GM18858 (cell line): ENCODE results near the gene ZNF841.
"Not testable (repeated sequence)": the region's sequence is repeated elsewhere in the genome, so short reads cannot be mapped to it uniquely, and the experiment has no call there.

ENCODE experiments used
- ATAC-seq: cut with Tn5 transposase; IDR thresholded peaks from one replicate; pipeline ENCODE4 v1.9.1; 2021; ENCODE audit not compliant: unreplicated experiment

Gene ZNF841

DNA sequence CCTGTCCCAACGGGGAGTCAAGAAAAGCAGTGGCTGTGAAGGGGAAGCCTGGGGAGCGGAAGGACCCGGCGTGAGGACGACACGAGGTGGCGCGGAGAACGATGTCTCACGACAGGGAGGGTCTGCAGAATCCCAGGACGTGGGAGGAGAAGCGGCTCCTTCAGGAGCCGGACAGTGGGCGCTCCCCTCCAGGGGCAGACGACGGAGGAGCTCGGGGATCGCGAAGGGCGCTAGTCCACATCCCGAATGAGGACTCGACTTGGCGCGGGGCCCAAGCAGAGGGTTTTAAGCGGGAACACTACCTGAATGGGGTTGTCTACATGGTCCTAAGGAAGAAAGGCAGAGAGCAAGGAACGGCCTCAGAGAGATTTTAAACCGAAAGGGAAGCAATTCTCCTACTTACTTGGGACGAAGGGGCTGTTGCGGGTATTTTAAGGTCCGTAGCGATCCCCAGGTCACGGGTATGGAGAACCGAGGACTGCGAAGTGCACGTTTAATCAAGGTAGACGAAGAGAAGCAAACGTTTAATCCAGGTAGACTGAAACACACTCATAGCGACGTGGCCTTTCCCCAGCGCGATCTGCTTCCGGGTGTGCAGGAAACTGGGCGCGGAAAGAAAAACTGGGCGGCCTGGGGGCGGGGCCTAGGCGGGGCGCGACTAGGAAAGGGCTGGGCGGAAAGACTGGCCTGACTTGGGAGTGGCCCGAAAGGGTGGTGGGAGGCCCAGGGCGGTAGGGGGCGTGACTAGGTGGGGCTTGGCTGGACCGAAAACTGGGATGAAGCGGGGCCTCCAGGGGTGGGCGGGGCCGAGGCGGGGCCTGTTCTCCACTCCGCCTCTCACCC is at the start of gene ZNF841:
ZNF841 (minus strand) TSS at position 594 of the 843 bp plus-strand sequence. CDS start 10,964 bp downstream, outside the sequence.
- no peak for ATAC-seq

DNA sequence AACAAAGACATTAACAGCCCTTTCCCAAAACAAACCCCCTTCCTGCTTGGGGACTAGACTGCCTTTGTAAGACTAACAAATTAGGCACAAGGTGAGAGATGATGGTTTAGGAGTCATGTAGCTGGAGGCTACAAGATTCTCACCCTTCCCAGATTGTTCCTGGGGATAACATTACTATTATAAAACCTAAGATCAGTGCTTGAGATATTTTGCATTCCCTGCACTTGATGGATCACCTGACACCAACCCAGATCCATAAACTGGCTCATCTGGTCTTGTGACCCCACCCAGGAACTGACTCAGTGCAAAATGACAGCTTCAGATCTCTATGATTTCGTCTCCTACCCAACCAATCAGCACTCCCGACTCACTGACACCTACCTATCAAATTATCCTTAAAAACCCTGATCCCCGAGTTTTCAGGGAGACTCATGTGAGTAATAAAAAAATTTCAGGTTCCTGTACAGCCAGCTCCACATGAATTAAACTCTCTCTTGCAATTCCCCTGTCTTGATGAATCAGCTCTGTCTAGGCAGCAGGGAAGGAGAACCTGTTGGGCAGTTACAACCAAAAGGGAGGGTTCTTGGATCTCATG is 46.5 kb upstream of the ZNF841 start:
- ATAC-seq = no peak

DNA sequence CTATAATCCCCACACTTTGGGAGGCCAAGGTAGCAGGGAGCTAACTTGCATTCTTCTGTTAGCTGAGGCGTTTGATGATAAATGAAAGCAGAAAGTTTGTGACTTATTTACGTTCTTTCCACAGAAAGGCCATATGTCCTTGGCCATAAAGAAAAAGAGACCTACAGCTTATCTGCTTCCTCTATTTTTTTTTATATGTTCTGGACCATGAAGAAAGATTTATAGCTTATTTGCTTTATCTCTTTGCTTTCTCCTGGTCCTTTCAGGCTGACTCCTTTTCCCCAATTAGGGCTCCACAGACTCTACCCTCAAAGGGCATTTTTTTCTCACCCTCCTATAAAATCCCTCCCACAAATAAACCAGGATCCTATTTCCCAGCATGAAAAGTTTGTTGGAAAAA is 45.6 kb upstream of the ZNF841 start:
- ATAC-seq = no peak

DNA sequence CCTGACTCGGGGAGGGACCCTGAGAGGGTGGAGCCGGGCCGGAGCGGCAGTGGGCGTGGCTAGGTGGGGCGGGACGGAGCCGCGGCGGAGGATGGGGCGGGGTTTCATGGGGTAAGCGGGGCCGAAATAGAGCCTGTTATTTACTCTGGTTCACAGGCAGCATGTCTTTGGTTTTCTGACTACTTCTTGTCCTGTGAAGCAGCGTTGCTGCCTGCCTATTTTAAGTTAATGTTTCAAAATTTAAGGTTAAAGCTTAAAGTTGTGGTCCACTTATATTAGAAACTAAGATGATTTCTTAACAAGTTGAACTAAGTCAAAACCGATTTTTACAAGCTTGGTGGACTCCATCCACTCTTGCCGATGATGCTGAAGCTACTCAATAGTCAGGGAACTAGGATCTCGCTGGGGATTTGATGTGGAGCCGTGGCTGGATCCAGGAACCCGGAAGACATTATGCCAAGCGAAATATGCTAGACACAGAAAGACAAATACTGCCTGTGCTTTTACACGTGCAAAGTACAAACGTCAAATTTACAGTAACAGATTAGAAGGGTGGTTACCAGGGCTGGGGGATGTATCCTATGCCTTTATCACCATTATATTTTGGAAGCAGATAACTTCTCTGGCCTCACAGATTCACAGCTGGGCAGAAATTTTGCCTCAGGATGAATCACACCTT is 44.6 kb upstream of the ZNF841 start:
- ATAC-seq = peak; percentile 55

DNA sequence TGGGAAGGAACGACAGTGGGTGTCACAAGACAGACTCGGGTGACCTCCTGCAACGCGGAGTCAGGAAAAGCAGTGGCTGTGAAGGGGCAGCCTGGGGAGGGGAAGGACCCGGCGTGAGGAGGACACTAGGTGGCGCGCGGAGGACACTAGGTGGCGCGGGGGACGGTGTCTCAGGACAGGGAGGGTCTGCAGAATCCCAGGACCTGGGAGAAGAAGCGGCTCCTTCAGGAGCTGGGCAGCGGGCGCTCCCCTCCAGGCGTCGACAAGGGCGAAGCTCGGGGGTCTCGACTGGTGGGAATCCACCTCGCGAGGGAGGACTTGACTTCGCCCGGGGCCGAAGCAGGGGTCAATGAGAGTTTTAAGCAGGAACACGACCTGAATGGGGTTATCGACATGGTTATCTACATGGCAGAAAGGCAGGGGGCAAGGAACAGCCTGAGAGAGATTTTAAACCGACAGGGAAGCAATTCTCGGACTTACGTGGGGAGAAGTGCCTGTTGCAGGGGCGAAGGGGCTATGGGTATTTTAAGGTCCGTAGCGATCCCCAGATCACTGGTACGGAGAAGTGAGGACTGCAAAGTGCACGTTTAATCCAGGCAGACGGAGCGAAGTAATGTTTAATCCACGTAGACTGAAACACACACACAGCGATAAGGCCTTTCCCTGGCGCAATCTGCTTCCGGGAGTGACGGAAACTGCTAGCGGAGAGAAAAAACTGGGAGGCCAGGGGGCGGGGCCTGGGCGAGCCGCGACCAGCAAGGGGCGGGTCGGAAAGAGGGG is 43.9 kb upstream of the ZNF841 start, which contains the start of gene ZNF616:
ZNF616 (minus strand) TSS at position 687 of the 780 bp plus-strand sequence. CDS start 9,426 bp downstream, outside the sequence.
- ATAC-seq = no peak

DNA sequence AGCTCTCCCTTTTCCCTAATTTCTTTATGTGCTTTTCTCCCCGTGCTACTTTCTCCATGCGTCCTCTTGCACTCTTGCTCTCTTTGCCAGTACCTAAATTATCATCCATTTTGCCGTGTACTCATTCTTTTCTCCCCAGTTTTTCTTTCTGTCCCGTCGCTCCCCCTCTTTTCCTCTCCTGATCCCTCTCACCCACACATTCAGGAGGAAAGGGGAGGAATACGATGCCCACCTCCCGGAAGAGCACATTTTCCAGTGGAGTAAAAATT is 43.4 kb upstream of the ZNF841 start:
- ATAC-seq = no peak

DNA sequence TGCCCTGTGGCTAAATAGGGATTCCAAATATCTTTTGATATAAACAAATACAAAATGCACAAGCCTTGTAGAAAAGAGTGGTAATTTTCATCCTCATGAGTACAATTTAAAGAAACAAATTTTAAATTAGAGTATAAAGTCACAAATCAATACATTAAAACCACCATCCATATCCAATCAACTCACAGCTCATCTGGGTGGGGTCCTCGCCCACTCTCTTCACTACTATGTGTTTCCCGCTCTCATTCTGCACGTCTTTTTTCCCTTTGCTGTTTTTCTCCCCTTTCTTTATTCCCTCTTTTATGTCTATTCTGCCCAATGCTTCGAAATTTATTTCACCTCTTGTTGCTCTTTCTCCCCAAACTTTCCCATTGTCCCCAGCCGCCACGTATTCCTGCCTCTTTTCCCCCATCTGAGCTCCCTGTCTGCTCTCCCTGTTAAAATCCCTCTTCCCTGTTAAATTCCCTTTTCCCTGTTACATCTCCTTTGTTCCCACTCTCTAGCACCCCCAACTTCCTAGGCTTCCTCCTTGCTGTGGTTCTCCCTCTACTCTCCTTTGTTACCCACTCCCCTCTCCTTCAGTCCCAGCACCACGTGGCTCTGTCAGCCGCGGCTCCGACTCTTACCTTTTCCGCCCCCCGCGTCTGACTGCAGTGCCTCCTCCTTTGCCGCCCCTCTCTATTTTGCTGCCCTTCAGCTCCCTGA is 42.9 kb upstream of the ZNF841 start:
- ATAC-seq = no peak

DNA sequence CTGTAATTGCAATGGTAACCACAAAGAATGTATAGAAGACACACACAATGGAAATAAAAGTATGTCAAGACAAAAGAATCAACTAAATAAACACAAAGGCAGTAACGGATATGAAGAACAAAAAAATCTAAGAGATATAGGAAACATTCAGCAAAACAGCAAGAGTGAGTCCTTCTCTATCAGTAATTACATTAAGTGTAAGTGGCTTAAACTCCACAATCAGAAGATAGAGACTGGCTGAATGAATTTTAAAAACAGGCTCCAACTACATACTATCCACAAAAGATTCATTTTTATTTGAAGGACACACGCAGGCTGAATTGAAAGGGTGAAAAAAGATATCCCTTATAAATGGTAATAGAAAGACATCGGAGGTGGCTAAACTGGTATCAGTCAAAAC is 24.7 kb upstream of the ZNF841 start:
- no peak for ATAC-seq

DNA sequence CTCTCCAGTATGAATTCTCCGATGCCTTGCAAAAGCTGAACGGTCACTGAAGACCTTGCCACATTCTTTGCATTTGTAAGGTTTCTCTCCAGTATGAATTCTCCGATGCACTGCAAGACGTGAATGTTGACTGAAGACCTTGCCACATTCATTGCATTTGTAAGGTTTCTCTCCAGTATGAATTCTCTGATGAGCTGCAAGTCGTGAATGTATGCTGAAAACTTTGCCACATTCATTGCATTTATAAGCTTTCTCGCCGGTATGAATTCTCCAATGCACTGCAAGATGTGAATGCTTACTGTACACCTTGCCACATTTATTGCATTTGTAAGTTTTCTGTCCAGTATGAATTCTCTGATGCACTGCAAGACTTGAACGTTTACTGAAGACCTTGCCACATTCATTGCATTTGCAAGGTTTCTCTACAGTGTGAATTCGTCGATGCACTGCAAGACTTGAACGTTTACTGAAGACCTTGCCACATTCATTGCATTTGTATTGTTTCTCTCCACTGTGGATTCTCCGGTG is 20.0 kb upstream of the ZNF841 start:
- ATAC-seq = no peak

DNA sequence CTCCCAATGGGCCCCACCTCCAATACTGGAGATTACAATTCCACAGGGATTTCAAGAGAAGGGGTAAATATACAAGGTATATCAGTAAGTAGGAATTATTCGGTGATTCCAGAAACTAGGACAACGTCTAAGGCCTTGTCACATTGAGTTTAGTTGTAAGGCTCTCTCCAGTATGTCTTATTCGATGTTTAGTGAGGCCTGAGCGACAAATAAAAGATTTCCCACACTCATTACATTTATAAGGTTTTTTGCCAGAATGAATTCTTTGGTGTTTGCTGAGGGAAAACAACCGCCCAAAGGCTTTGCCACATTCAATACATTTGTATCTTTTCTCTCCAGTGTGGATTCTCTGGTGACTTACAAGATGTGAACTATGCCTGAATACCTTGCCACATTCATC is 19.1 kb upstream of the ZNF841 start:
- ATAC-seq = no peak

DNA sequence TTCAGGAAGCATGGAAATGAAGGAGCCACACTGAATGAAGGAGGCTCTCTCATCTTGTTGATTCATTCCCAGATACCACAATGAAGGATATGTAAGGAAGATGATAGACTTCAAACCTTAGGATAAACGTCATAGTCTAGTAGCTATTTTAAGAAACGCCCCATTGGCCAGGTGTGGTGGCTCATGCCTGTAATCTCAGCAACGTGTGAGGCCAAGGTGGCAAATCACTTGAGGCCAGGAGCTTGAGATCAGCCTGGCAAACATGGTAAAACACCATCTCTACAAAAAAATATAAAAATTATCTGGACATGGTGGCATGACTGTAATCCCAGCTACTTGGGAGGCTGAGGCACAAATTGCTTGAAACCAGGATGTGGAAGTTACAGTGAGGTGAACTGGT is 17.1 kb upstream of the ZNF841 start:
- no peak for ATAC-seq

DNA sequence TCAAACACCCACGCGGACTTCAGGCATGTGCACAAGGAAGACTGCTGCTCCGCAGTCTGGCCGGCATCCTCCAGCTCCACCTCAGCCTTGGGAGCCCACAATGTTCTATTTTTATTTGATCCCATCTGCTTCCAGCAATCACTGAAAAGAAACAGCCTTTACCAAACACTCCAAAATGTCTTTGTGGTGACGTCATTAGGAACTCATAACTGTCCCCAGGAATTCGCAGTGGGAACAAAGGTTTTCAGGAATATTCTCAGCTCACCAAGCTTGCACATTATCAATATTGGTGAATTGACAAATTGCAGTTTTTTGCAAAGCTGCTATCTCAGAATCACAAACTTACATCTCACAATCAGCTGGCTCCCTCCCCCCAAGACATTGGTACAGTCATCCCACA is 15.2 kb upstream of the ZNF841 start:
- ATAC-seq = no peak

DNA sequence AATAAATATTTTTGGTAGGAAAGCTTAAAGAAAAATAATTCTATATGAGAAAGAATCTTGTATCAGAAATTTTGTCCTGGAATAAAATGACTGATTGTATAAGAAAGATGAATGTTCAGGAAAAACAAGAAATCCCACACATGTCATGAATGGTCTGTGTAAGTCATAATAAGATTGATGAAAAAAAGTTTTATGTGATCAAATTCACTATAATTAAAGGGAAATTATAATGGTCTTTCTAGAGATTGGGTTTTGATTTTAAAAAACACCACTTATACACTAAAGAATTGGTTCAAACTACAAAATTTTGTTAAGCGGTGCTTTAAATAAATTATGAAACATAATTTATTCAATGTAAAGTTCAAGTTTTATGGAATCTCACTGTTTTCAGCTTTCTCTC is 7.2 kb upstream of the ZNF841 start:
- no peak for ATAC-seq

DNA sequence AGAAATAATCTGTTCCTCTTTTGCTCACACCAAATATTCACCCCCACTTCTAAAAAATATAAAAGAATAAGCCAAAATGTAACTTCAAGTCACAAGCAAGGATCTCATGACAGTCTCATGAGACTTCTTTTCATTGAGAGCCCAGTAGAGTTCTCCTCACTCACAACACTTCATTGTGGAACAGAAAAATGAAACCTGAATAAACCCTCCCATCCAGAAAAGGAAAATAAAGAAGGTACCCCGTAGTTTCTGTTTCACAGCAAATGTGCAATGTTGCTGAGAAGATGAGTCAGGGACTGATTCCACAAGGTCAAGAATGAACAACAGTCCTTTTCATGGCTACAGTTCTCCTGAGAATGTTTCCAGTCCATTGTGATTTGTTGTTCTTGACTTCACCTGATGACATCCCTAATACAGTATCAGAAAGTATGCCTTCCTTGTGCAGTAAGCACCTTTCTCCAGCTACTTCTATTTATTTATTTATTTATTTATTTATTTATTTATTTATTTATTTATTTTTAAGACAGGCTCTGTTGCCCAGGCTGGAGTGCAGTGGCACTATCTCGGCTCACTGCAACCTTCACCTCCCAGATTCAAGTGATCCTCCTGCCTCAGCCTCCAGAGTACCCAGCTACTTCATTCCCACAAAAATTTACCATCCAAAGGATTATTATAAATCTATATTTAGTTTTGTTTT is 6.4 kb upstream of the ZNF841 start:
- ATAC-seq = no peak

DNA sequence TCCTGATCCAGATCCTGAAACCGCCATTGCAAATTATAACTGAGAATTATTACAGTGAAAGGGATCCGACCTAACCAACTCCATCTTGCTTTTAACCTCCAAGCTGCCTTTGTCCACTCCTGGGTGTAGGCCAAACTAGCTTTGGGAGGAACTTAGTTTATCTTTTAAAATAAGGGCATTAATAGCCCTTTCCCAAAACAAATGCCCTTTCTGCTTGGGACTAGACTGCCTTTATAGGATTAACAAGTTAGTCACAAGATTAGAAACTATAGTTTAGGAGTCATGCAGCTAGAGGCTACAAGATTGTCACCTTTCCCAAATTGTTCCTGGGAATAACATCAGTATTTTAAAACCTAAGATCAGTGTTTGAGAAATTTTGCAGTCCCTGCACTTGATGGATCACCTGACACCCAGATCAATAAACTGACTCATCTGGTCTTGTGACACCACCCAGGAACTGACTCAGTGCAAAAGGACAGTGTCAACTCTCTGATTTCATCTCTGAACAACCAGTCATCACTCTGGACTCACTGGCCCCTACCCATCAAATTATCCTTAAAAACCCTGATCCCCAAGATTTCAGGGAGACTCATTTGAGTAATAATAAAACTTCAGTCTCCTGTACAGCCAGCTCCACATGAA is 4.1 kb upstream of the ZNF841 start:
- ATAC-seq = no peak

DNA sequence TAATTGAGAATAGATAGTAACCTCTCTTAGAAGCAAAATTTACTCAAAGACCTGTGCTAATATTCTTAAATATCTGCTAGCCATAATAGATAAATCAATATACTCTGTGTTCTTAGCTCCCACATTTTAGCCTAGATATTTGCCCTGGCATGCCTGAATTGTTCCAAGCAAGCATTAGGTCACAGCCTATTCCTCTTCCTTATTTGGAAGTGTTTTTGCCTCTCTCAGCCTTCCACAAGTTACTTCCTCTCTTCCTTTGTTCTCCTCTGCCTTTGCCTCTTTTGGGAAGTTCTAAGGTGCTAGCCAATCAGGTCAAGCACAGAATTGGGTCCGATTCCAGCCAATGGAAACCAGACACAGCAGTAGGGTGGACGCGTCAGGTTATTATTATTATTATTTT is 851 bp upstream of the ZNF841 start:
- ATAC-seq = not testable (repeated sequence)

DNA sequence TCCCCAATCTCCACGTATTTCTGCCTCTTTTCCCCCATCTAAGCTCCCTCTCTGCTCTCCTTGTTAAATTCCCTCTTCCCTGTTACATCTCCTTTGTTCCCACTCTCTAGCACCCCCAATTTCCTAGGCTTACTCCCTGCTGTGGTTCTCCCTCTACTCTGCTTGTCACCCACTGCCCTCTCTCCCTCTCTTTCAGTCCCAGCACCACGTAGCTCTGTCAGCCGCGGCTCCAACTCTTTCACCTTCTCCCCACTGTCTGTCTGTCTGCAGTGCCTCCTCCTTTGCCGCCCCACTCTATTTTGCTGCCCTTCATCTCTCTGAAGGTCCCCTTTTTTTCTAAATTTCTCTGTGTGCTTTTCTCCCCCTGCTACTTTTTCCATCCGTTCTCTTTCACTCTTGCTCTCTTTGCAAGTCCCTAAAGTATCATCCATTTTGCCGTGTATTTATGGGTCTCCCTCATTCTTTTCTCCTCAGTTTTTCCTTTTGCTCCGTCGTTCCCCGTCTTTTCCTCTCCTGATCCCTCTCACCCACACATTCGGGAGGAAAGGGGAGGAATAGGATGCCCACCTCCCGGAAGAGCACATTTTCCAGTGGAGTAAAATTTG is 937 bp downstream of the ZNF841 start:
- no peak for ATAC-seq

DNA sequence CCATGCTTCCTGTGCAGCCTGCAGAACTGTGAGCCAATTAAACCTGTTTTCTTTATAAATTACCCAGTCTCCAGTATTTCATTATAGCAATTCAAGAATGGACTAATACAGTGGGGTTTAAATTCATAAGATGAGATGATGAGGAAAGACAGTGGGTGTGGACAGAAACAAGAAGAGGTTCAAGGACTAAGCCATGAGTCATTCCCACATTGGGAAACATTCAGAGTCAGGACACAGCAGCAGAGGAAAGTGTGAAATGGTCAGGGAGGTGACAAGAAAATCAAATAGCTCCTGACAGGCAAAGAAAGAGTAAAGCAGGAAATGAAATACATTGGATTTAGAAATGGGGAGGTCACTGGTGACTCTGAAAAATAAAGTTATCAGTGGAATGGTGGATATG is 9.1 kb downstream of the ZNF841 start:
- ATAC-seq = no peak

DNA sequence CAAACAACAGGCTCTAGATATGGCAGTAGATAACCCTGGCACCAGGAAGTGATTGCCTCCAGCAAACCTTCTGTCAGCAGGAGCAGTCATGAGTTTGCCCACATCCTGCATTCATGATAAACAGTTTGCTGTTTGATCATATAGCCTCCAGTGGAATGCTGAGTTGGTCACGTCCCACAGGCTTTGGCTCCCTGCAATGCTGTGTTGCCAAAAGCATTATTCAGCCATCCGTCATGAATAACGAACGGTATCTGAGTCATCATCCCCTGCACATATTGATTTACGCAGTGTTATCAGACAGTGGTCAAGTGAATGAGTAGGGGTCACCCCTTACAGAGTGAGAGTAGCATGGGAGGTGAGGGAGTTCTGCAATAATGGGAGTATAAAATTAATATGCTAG is 25.1 kb downstream of the ZNF841 start:
- ATAC-seq = no peak
